ENCODE results near the gene MAP3K13.
"Not testable (repeated sequence)": the region's sequence is repeated elsewhere in the genome, so short reads cannot be mapped to it uniquely, and the experiment has no call there.

Gene MAP3K13

DNA sequence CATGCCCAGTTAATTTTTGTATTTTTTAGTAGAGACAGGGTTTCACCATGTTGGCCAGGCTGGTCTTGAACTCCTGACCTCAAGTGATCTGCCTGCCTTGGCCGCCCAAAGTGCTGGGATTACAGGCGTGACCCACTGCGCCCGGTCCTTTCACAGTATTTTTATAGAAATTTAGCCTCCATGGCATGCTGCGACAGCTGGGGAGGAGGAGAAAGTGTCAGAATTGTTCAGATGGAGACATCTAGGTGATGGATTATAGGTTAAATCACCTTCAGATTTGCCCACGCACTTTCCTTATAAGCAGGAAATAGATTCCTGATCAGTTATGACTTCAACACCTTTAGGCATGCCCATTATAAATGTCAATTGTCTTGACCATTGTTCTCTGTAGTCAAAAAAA, 7.4 kb downstream of the MAP3K13 start:
- H3K27me3 ChIP-seq (ENCODE audit: insufficient read depth, low read length); H3K4me3 ChIP-seq (ENCODE audit: low read length); H3K36me3 ChIP-seq (ENCODE audit: insufficient read depth, low read length); H3K9me3 ChIP-seq (ENCODE audit: insufficient read depth, low read depth, low read length); H3K27ac ChIP-seq (ENCODE audit: low read depth, low read length); H3K9ac ChIP-seq (ENCODE audit: low read depth, low read length); H3K4me1 ChIP-seq (ENCODE audit: insufficient read depth, low read length): not testable (repeated sequence)
- WGBS: 79% methylated on average over 6 of the region's 6 CpGs

DNA sequence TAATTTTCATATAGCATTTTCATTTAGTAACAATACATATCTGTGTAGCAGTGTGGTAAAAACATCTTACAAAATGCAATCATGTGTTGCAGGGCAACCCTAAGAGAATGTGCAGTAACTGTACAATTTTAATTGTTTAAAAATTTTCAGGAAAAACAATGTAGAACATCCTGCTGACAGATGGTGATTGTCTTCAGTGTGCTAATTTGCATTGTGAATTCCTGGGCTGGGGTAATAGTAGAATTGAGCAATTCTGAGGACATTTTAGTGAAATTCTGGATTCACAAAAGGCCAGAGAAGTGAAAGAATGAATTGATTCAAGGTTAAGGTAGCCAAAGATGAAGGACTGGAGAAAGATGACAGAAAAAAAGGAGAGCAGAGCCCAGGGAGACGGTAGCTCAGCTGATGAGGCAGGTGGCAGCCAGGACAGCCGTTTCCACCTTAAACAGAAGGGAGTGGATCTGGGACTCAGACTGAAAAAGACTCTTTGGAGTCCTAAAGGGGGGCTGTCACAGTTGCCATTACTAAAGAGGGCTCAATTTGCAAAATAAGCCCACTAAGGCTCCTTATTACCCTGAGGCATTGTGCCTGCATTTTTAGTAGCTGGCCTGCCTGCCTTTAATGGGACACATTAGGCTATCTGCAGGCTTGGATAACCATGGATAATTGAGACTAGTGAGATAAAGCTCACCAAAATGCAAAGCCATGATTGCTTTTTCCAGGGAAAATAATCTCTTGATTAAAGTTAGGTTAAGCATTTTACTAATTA, 8.6 kb downstream of the MAP3K13 start:
- Histone ChIP-seq H3K27ac (ENCODE audit: low read depth, low read length) (no peak overlapping the region), H3K4me3 (ENCODE audit: low read length) (no peak overlapping the region), H3K4me1 (ENCODE audit: insufficient read depth, low read length) (0 out of 2 replicates have a peak, but pooled peaks cover 10% of the 10 kb centered on the region), H3K27me3 (ENCODE audit: insufficient read depth, low read length) (no peaks in the 10 kb centered on the region), H3K9ac (ENCODE audit: low read depth, low read length) (no peak overlapping the region), H3K9me3 (ENCODE audit: insufficient read depth, low read depth, low read length) (no peaks in the 10 kb centered on the region), H3K36me3 (ENCODE audit: insufficient read depth, low read length) (no peaks in the 10 kb centered on the region)
- 28% methylated on average over 2 of the region's 2 CpGs for WGBS

DNA sequence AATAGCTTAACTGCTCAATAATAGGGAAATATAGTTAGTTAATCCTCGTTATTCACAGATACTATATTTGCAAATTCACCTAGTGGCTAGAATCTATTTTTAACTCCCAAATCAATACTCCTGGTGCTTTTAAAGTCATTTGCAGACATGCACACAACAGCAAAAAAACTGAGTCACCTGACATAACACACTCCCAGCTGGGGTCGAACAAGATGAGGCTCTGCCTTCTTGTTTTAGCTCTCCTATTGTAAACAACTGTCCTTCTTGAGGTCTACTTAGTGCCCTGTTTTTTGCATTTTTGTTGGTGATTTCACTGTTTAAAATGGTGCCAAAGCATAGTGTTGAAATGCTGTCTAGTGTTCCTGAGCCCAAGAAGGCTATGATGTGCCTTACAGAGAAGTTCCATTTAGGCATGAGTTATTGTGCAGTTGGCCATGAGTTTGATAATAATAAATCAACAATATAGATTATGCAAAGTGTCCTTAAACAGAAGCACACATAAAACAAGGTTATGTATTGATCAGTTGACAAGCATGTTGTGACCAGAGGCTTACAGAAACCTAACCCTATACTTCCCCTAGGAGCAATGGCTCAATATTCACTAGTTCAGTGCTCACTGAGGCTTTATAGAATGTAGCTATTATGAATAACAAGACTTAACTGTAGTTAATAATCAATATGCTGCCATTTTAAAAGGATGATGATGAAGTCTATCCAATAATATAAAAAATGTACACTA, 18.6 kb downstream of the MAP3K13 start:
- H3K9me3 ChIP-seq (ENCODE audit: insufficient read depth, low read depth, low read length): no peaks in the 10 kb centered on the region
- no peaks in the 10 kb centered on the region for H3K4me1 ChIP-seq (ENCODE audit: insufficient read depth, low read length)
- H3K27ac ChIP-seq (ENCODE audit: low read depth, low read length): no peak overlapping the region
- no peak overlapping the region for H3K9ac ChIP-seq (ENCODE audit: low read depth, low read length)
- H3K36me3 ChIP-seq (ENCODE audit: insufficient read depth, low read length): no peaks in the 10 kb centered on the region
- no peak overlapping the region for H3K4me3 ChIP-seq (ENCODE audit: low read length)
- 96% methylated on average over 2 of the region's 2 CpGs for WGBS
- H3K27me3 ChIP-seq (ENCODE audit: insufficient read depth, low read length): no peaks in the 10 kb centered on the region

GRCh38 chr3:185382154-185382553, 19.2 kb downstream of the MAP3K13 start:
- WGBS: no CpG with 5 or more reads among the region's 1 CpG

GRCh38 chr3:185386515-185386914, 23.6 kb downstream of the MAP3K13 start:
- not testable (repeated sequence) for H3K27me3 ChIP-seq (ENCODE audit: insufficient read depth, low read length)
- WGBS: 86% methylated on average over 3 of the region's 3 CpGs

More at GRCh38 chr3:185382154-185382553, 19.2 kb downstream of the MAP3K13 start:
- Histone ChIP-seq H3K4me3 (ENCODE audit: low read length) (no peak overlapping the region), H3K4me1 (ENCODE audit: insufficient read depth, low read length) (no peaks in the 10 kb centered on the region), H3K36me3 (ENCODE audit: insufficient read depth, low read length) (no peaks in the 10 kb centered on the region), H3K27me3 (ENCODE audit: insufficient read depth, low read length) (no peaks in the 10 kb centered on the region), H3K9ac (ENCODE audit: low read depth, low read length) (no peak overlapping the region), H3K27ac (ENCODE audit: low read depth, low read length) (no peak overlapping the region), H3K9me3 (ENCODE audit: insufficient read depth, low read depth, low read length) (no peaks in the 10 kb centered on the region)

DNA sequence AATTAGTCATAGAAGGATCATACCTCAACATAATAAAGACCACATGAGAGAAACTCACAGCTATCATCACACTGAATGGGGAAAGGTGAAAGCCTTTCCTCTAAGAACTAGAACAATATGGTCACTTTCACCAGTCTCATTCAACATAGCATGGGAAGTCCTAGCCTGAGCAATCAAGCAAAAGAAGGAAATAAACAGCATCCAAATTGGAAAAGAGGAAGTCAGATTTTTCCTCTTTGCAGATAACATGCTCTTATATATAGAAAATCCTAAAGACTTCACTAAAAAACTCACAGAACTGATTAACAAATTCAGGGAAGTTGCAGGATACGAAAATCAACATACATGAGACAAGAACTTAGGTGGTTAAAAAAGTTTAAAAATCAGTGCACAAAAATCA, 24.7 kb downstream of the MAP3K13 start:
- H3K27me3 ChIP-seq (ENCODE audit: insufficient read depth, low read length): no peaks in the 10 kb centered on the region
- H3K9me3 ChIP-seq (ENCODE audit: insufficient read depth, low read depth, low read length): no peaks in the 10 kb centered on the region
- no peak overlapping the region for H3K27ac ChIP-seq (ENCODE audit: low read depth, low read length)
- 100% methylated on average over 1 of the region's 1 CpG for WGBS
- H3K36me3 ChIP-seq (ENCODE audit: insufficient read depth, low read length): no peaks in the 10 kb centered on the region
- no peak overlapping the region for H3K9ac ChIP-seq (ENCODE audit: low read depth, low read length)
- H3K4me3 ChIP-seq (ENCODE audit: low read length): no peak overlapping the region
- H3K4me1 ChIP-seq (ENCODE audit: insufficient read depth, low read length): no peaks in the 10 kb centered on the region

More at GRCh38 chr3:185386515-185386914, 23.6 kb downstream of the MAP3K13 start:
- H3K4me3 ChIP-seq (ENCODE audit: low read length); H3K9ac ChIP-seq (ENCODE audit: low read depth, low read length); H3K9me3 ChIP-seq (ENCODE audit: insufficient read depth, low read depth, low read length); H3K4me1 ChIP-seq (ENCODE audit: insufficient read depth, low read length); H3K36me3 ChIP-seq (ENCODE audit: insufficient read depth, low read length); H3K27ac ChIP-seq (ENCODE audit: low read depth, low read length): not testable (repeated sequence)

DNA sequence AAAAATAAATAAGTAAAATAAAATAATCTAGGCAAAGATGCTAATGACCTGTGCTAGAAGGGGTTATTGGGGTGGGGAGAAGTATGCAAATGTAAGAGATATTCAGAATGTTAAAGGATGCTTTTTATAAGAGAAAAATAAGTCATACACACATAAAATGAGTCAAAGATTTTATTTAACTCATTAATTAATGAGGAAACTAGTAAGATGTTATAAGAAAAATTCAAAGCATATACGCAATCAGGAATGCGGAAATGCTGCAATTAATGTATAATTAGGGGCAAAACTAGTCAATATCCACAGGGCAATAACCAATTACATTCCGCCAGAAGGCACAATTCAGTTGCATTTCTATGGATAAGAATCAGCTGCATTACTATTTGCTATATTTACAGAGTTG, 30.1 kb downstream of the MAP3K13 start:
- WGBS: 83% methylated on average over 3 of the region's 3 CpGs
- no peak overlapping the region for H3K27ac ChIP-seq (ENCODE audit: low read depth, low read length)
- H3K4me3 ChIP-seq (ENCODE audit: low read length): no peak overlapping the region
- H3K4me1 ChIP-seq (ENCODE audit: insufficient read depth, low read length): no peaks in the 10 kb centered on the region
- H3K9me3 ChIP-seq (ENCODE audit: insufficient read depth, low read depth, low read length): no peaks in the 10 kb centered on the region
- H3K9ac ChIP-seq (ENCODE audit: low read depth, low read length): no peak overlapping the region
- H3K27me3 ChIP-seq (ENCODE audit: insufficient read depth, low read length): no peaks in the 10 kb centered on the region
- H3K36me3 ChIP-seq (ENCODE audit: insufficient read depth, low read length): no peaks in the 10 kb centered on the region

- Histone ChIP-seq H3K9me3 (ENCODE audit: insufficient read depth, low read depth, low read length) (no peaks in the 10 kb centered on the region), H3K27ac (ENCODE audit: low read depth, low read length) (no peak overlapping the region), H3K4me3 (ENCODE audit: low read length) (no peak overlapping the region), H3K9ac (ENCODE audit: low read depth, low read length) (no peak overlapping the region), H3K36me3 (ENCODE audit: insufficient read depth, low read length) (no peaks in the 10 kb centered on the region), H3K27me3 (ENCODE audit: insufficient read depth, low read length) (no peaks in the 10 kb centered on the region), H3K4me1 (ENCODE audit: insufficient read depth, low read length) (no peaks in the 10 kb centered on the region)
- 92% methylated on average over 6 of the region's 6 CpGs for WGBS
Measured at GRCh38 chr3:185397676-185398075, 34.7 kb downstream of the MAP3K13 start.

DNA sequence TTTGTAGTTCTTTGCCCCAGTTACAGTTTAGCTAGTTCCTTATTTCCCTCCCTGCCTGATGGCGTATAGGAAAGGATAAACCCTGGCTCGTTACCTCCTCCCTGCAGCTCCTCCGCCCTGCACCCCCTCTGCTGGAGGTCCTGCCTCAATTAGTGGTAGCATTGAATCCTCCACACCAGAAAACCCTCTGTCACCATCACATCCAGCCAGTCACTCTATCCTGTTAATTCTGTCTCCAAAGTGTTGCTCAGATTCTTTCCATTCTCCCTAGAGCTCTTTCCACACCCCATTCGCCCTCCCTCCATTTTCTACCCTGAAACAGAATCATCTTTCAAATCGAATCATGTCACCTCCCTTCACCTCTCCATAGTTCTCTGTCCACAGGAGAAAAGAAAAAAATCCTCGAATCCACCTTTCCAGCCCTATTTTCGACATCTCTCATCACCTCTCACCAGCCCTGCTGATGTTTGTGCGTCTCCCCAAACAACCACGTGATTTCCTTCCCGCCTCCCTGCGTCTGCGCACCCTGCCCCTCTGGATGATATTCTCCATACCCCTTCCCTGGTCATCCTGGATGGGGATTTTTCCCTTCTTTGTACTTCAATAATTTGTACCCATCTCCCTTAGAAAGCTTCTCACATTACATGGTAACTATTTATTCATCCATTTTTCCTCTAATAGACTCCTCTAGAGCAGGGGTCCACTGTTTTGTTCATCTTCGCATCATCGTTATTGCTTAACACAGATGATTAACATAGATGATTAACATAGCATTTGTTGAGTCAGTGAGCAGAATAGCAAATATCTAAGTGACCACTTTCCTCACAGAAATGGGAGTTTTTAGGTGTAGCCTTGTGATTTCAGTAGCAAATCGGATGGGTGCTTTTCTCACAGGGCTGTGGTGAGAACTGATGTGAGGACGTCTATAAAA, 37.1 kb downstream of the MAP3K13 start:
- H3K9me3 ChIP-seq (ENCODE audit: insufficient read depth, low read depth, low read length): no peaks in the 10 kb centered on the region
- no peaks in the 10 kb centered on the region for H3K36me3 ChIP-seq (ENCODE audit: insufficient read depth, low read length)
- no peaks in the 10 kb centered on the region for H3K4me1 ChIP-seq (ENCODE audit: insufficient read depth, low read length)
- H3K27ac ChIP-seq (ENCODE audit: low read depth, low read length): no peak overlapping the region
- H3K4me3 ChIP-seq (ENCODE audit: low read length): no peak overlapping the region
- no peaks in the 10 kb centered on the region for H3K27me3 ChIP-seq (ENCODE audit: insufficient read depth, low read length)
- H3K9ac ChIP-seq (ENCODE audit: low read depth, low read length): no peak overlapping the region
- WGBS: 88% methylated on average over 16 of the region's 16 CpGs

GRCh38 chr3:185400866-185401265, 37.9 kb downstream of the MAP3K13 start:
- WGBS: 94% methylated on average over 1 of the region's 1 CpG
- Histone ChIP-seq H3K36me3 (ENCODE audit: insufficient read depth, low read length) (no peaks in the 10 kb centered on the region), H3K9me3 (ENCODE audit: insufficient read depth, low read depth, low read length) (no peaks in the 10 kb centered on the region), H3K4me3 (ENCODE audit: low read length) (no peak overlapping the region), H3K4me1 (ENCODE audit: insufficient read depth, low read length) (no peaks in the 10 kb centered on the region), H3K27ac (ENCODE audit: low read depth, low read length) (no peak overlapping the region), H3K9ac (ENCODE audit: low read depth, low read length) (no peak overlapping the region), H3K27me3 (ENCODE audit: insufficient read depth, low read length) (no peaks in the 10 kb centered on the region)
